Mesenchymal stem cell (in vitro differentiated cells and primary cell): ENCODE results near the gene GKN2.
"Not testable (repeated sequence)": the region's sequence is repeated elsewhere in the genome, so short reads cannot be mapped to it uniquely, and the experiment has no call there.

Experiments used
- DNase-seq: peaks from one replicate; pipeline ENCODE4 v3.0.0-alpha.2; 2013
- H2AFZ ChIP-seq: one replicate; pipeline ENCODE4 v1.6.1; 2013; ENCODE audit warnings: low read depth, mild to moderate bottlenecking, control low read depth, inconsistent platforms, low read length, moderate library complexity
- H2AK5ac ChIP-seq: 2 replicates; pipeline ENCODE4 v1.6.1; 2013; ENCODE audit warnings: low read length, moderate library complexity, mild to moderate bottlenecking, inconsistent platforms; ENCODE audit not compliant: severe bottlenecking
- H2BK120ac ChIP-seq: one replicate; pipeline ENCODE4 v1.6.1; 2013; ENCODE audit warnings: low read depth, mild to moderate bottlenecking, inconsistent platforms, low read length, moderate library complexity
- H2BK12ac ChIP-seq, 2 experiments: one replicate each; pipeline ENCODE4 v1.6.1; 2013; ENCODE audit warnings: inconsistent platforms in 2 of 2, low read length in 2 of 2, mild to moderate bottlenecking in 2 of 2, moderate library complexity in 2 of 2, control low read depth in 1 of 2
- H2BK15ac ChIP-seq: one replicate; pipeline ENCODE4 v1.6.1; 2013; ENCODE audit warnings: mild to moderate bottlenecking, low read depth, inconsistent platforms; ENCODE audit not compliant: poor library complexity, severe bottlenecking
- H2BK5ac ChIP-seq: 2 replicates; pipeline ENCODE4 v1.6.1; 2013; ENCODE audit warnings: low read depth, mild to moderate bottlenecking, low read length, control low read depth, inconsistent platforms; ENCODE audit not compliant: poor library complexity, severe bottlenecking
- H3K14ac ChIP-seq, 2 experiments: one replicate each; pipeline ENCODE4 v1.6.1; 2013; ENCODE audit warnings: inconsistent platforms in 2 of 2, low read length in 2 of 2, control low read depth in 1 of 2, mild to moderate bottlenecking in 1 of 2, moderate library complexity in 1 of 2
- H3K18ac ChIP-seq, 2 experiments: one replicate each; pipeline ENCODE4 v1.6.1; 2013; ENCODE audit warnings: inconsistent platforms in 2 of 2, low read length in 2 of 2, control low read depth in 1 of 2, low read depth in 1 of 2, mild to moderate bottlenecking in 1 of 2
- H3K23ac ChIP-seq, 2 experiments: one replicate each; pipeline ENCODE4 v1.6.1; 2013; ENCODE audit warnings: inconsistent platforms in 2 of 2, low read length in 2 of 2, mild to moderate bottlenecking in 2 of 2, moderate library complexity in 2 of 2, control low read depth in 1 of 2
- H3K27ac ChIP-seq: 2 replicates; pipeline ENCODE4 v1.5.1; 2013; ENCODE audit warnings: mild to moderate bottlenecking, moderate library complexity, low read length, control low read depth, inconsistent platforms; ENCODE audit not compliant: poor library complexity, severe bottlenecking
- H3K27me3 ChIP-seq, 2 experiments: 2 replicates each; pipeline versions ENCODE4 v1.6.1 to v1.7.0; 2013; ENCODE audit warnings: low read length in 2 of 2, mild to moderate bottlenecking in 2 of 2, moderate library complexity in 2 of 2, control low read depth in 1 of 2, inconsistent platforms in 1 of 2; ENCODE audit not compliant: control insufficient read depth in 1 of 2, insufficient read depth in 1 of 2
- H3K36me3 ChIP-seq, 2 experiments: 2 replicates each; pipeline versions ENCODE4 v1.6.1 to v1.7.0; 2013; ENCODE audit warnings: low read length in 2 of 2, control low read depth in 1 of 2, inconsistent platforms in 1 of 2, low read depth in 1 of 2, mild to moderate bottlenecking in 1 of 2; ENCODE audit not compliant: insufficient read depth in 2 of 2, control insufficient read depth in 1 of 2
- H3K4ac ChIP-seq, 2 experiments: one replicate each; pipeline ENCODE4 v1.6.1; 2013; ENCODE audit warnings: inconsistent platforms in 2 of 2, low read length in 2 of 2, mild to moderate bottlenecking in 2 of 2, moderate library complexity in 2 of 2, control low read depth in 1 of 2, low read depth in 1 of 2
- H3K4me1 ChIP-seq: 2 replicates; pipeline ENCODE4 v1.6.1; 2013; ENCODE audit warnings: low read depth, low read length, control low read depth; ENCODE audit not compliant: control insufficient read depth, insufficient read depth
- H3K4me2 ChIP-seq: 2 replicates; pipeline ENCODE4 v1.6.1; 2013; ENCODE audit warnings: low read length, mild to moderate bottlenecking, inconsistent platforms; ENCODE audit not compliant: poor library complexity, severe bottlenecking
- H3K4me3 ChIP-seq, 2 experiments: 2 replicates each; pipeline versions ENCODE4 v1.5.1 to v1.7.0; 2013; ENCODE audit warnings: low read length in 2 of 2, mild to moderate bottlenecking in 2 of 2, control low read depth in 1 of 2, low read depth in 1 of 2; ENCODE audit not compliant: insufficient read depth in 1 of 2
- H3K79me1 ChIP-seq: replicated peaks from 2 replicates; pipeline ENCODE4 v1.6.1; 2013; ENCODE audit warnings: mild to moderate bottlenecking, control low read depth, low read length, inconsistent platforms; ENCODE audit not compliant: poor library complexity, severe bottlenecking
- H3K9ac ChIP-seq: 2 replicates; pipeline ENCODE4 v1.7.0; 2013; ENCODE audit warnings: mild to moderate bottlenecking, low read length, moderate library complexity
- H3K9me3 ChIP-seq: 2 replicates; pipeline ENCODE4 v1.7.0; 2013; ENCODE audit warnings: mild to moderate bottlenecking, low read length; ENCODE audit not compliant: control insufficient read depth
- H4K8ac ChIP-seq: one replicate; pipeline ENCODE4 v1.6.1; 2013; ENCODE audit warnings: inconsistent platforms, mild to moderate bottlenecking, low read length, moderate library complexity
- H4K91ac ChIP-seq: one replicate; pipeline ENCODE4 v1.6.1; 2013; ENCODE audit warnings: mild to moderate bottlenecking, low read length, inconsistent platforms
- WGBS: methylation state at CpG from one replicate; pipeline ENCODE4 v1.1.7; 2013; ENCODE audit warnings: mixed read lengths; 5-methylcytosine and 5-hydroxymethylcytosine counted together

The GKN2 gene

DNA sequence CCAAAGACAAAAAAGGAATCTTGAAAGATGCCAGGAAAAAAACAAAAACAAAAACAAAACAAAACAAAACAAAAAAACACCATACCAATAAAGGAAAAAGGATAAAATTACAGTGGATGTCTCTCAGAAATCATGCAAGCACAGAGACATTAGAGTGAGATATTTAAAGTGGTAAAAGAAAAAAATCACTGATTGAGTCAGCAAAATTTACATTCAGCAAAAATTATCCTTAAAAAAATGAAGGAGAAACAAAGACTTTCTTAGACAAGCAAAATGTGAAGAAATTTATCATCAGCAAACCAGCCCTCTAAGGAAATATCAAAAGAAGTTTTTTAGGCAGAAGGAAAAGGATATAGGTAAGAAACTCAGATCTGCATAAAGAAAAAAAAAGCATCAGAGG is 11.6 kb upstream of the GKN2 start:
- no peak overlapping the region for H3K9ac ChIP-seq
- H3K27ac ChIP-seq = no peak overlapping the region
- no peak overlapping the region for H2BK120ac ChIP-seq
- no peak overlapping the region for H4K8ac ChIP-seq
- DNase-seq = no peak
- no peak overlapping the region for H3K14ac ChIP-seq
- no peak overlapping the region for H2BK5ac ChIP-seq
- no peak overlapping the region for H2AK5ac ChIP-seq
- no peaks in the 10 kb centered on the region for H3K36me3 ChIP-seq
- peaks cover 0 to 5% of the 10 kb centered on the region in 2 experiments for H3K27me3 ChIP-seq
- no peak overlapping the region for H2BK12ac ChIP-seq
- no peak overlapping the region for H3K4ac ChIP-seq
- H3K4me2 ChIP-seq = no peak overlapping the region
- no peak overlapping the region for H2AFZ ChIP-seq
- H3K18ac ChIP-seq = no peak overlapping the region
- no peak overlapping the region for H4K91ac ChIP-seq
- no peak overlapping the region for H3K23ac ChIP-seq
- no peaks in the 10 kb centered on the region for H3K4me1 ChIP-seq
- no peak overlapping the region for H3K4me3 ChIP-seq
- no peak overlapping the region for H2BK15ac ChIP-seq
- no peaks in the 10 kb centered on the region for H3K79me1 ChIP-seq
- no peaks in the 10 kb centered on the region for H3K9me3 ChIP-seq

DNA sequence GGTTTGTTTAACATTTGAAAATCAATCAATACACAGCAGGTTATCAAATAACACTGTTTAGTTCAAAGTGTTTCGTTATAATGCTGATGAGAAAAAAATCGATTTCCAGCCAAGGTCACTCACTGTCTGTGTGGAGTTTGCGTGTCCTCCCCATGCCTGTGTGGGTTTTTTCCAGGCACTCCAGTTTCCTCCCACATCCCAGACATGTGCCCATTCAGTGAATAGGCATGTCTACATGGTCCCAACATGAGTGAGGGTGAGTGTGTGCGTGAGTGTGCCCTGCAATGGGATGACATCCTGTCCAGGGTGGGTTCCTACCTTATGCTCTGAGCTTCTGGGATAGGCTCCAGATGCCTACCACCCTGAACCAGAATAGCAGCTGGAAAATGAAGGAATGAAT is 8.7 kb upstream of the GKN2 start:
- Histone ChIP-seq H3K4ac (no peak overlapping the region), H3K18ac (no peak overlapping the region), H3K23ac (no peak overlapping the region)

DNA sequence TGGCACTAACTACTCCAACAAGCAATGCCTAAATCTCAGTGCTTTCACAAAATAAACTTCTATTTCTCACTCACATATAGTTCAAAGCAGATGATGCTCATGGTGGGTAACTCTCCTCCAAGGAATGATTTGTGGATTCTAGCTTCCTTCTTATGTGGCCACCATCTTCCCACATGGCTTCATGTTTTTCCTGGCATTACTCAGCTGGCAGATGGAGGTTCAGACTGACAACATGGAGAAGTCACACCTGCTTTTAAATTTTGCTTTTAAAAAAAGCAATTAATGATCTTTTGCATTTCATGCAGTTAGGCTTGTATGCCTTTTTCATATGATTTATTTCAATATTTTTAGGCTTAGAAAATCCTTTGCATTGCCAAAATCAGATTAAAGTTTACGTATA is 6.3 kb upstream of the GKN2 start:
- Histone ChIP-seq H2BK120ac (no peak overlapping the region), H2BK15ac (no peak overlapping the region), H3K27me3 (no peaks in the 10 kb centered on the region), H2BK5ac (no peak overlapping the region), H3K23ac (no peak overlapping the region), H3K4ac (no peak overlapping the region), H4K91ac (no peak overlapping the region), H3K4me2 (no peak overlapping the region), H3K9ac (no peak overlapping the region), H3K4me3 (no peak overlapping the region), H3K9me3 (no peaks in the 10 kb centered on the region), H3K36me3 (no peaks in the 10 kb centered on the region), H2AK5ac (no peak overlapping the region), H4K8ac (no peak overlapping the region), H3K27ac (no peak overlapping the region), H3K4me1 (no peaks in the 10 kb centered on the region), H2BK12ac (no peak overlapping the region), H3K79me1 (no peaks in the 10 kb centered on the region), H2AFZ (no peak overlapping the region), H3K14ac (no peak overlapping the region), H3K18ac (no peak overlapping the region)
- DNase-seq = no peak
- WGBS = no CpG with 5 or more reads among the region's 1 CpG

More for the DNA sequence above, 8.7 kb upstream of the GKN2 start:
- Histone ChIP-seq H2BK120ac (no peak overlapping the region), H3K4me2 (no peak overlapping the region), H2AK5ac (no peak overlapping the region), H3K27me3 (no peaks in the 10 kb centered on the region), H2BK5ac (no peak overlapping the region), H3K9ac (no peak overlapping the region), H2BK15ac (no peak overlapping the region), H2AFZ (no peak overlapping the region), H3K4me3 (no peak overlapping the region), H4K8ac (no peak overlapping the region), H3K4me1 (no peaks in the 10 kb centered on the region), H2BK12ac (no peak overlapping the region), H4K91ac (no peak overlapping the region), H3K27ac (no peak overlapping the region), H3K36me3 (no peaks in the 10 kb centered on the region), H3K79me1 (no peaks in the 10 kb centered on the region), H3K14ac (no peak overlapping the region), H3K9me3 (no peaks in the 10 kb centered on the region)
- no peak for DNase-seq
- WGBS = 92% methylated on average over 4 of the region's 4 CpGs

DNA sequence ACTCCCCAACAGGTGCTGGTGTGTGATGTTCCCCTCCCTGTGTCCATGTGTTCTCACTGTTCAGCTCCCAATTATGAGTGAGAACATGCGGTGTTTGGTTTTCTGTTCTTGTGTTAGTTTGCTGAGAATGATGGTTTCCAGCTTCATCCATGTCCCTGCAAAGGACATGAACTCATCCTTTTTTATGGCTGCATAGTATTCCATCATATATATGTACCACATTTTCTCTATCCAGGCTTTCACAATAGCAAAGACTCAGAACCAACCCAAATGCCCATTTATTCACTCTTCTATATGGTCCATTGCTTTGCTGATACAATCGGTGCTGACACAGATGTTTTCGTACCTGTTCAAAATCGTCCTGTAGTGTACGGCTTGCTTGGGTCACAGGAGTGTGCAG is 2.7 kb upstream of the GKN2 start:
- not testable (repeated sequence) for H3K27me3 ChIP-seq, H3K9me3 ChIP-seq, H3K4ac ChIP-seq, H2BK15ac ChIP-seq, H3K14ac ChIP-seq, H2BK120ac ChIP-seq, H3K4me2 ChIP-seq, H3K23ac ChIP-seq, H2BK12ac ChIP-seq, H3K4me1 ChIP-seq, H3K36me3 ChIP-seq, H2AK5ac ChIP-seq, H2AFZ ChIP-seq, H3K18ac ChIP-seq, H3K4me3 ChIP-seq, H3K9ac ChIP-seq, H3K27ac ChIP-seq, H3K79me1 ChIP-seq, DNase-seq, H4K91ac ChIP-seq, H2BK5ac ChIP-seq, H4K8ac ChIP-seq
- WGBS = 95% methylated on average over 4 of the region's 5 CpGs
